H1 (cell line): ENCODE measurements around the gene OTC. TPM values are rescaled to one million over a fixed set of nuclear protein-coding genes. Genes with fewer than 3 reads are reported as not detected.

ENCODE experiments used
- CTCF ChIA-PET: fragments of 300-600 bp; sonication (Branson Sonifier 250); formaldehyde crosslinking; loops from one replicate; lab custom pipeline; 2021; ENCODE audit not compliant: partially characterized antibody; lab: Charles Lee
- POLR2A ChIA-PET: fragments of 300-600 bp; sonication (Branson Sonifier 250); formaldehyde crosslinking; loops from one replicate; lab custom pipeline; 2021; ENCODE audit warnings: inconsistent platforms; ENCODE audit not compliant: partially characterized antibody; lab: Charles Lee
- DNase-seq, 2 experiments: peaks; one replicate each; pipeline versions ENCODE4 v3.0.0 to v3.0.0-alpha.2; 2010 to 2022; ENCODE audit warnings: low spot score in 2 of 2, low read depth in 1 of 2, mixed read lengths in 1 of 2
- FAIRE-seq: peaks from 2 replicates; lab custom pipeline; 2011; peaks lifted over from hg19 to GRCh38; lab: Jason Lieb, UNC
- H2AFZ ChIP-seq: 2 replicates; pipeline ENCODE4 v1.8.1; 2012; ENCODE audit warnings: low read length, inconsistent platforms
- H2AK5ac ChIP-seq: 2 replicates; pipeline ENCODE4 v1.6.1; 2013; ENCODE audit warnings: low read depth, low read length
- H2BK120ac ChIP-seq: replicated peaks from 2 replicates; pipeline ENCODE3; 2013; ENCODE audit warnings: low read depth, low read length, inconsistent platforms
- H2BK12ac ChIP-seq: 2 replicates; pipeline ENCODE4 v1.6.1; 2013; ENCODE audit warnings: low read depth, low read length
- H2BK15ac ChIP-seq: 2 replicates; pipeline ENCODE4 v1.6.1; 2013; ENCODE audit warnings: low read length
- H2BK20ac ChIP-seq: 2 replicates; pipeline ENCODE4 v1.6.1; 2013; ENCODE audit warnings: low read length
- H2BK5ac ChIP-seq: 2 replicates; pipeline ENCODE4 v1.6.1; 2013; ENCODE audit warnings: low read depth, low read length
- H3K14ac ChIP-seq: 2 replicates; pipeline ENCODE4 v1.6.1; 2013; ENCODE audit warnings: inconsistent platforms; ENCODE audit not compliant: insufficient read length
- H3K18ac ChIP-seq: 2 replicates; pipeline ENCODE4 v1.6.1; 2013; ENCODE audit warnings: low read length; ENCODE audit errors: extremely low read depth
- H3K23ac ChIP-seq: 2 replicates; pipeline ENCODE4 v1.6.1; 2013; ENCODE audit warnings: inconsistent platforms; ENCODE audit not compliant: insufficient read length
- H3K23me2 ChIP-seq: 2 replicates; pipeline ENCODE4 v1.6.1; 2013; ENCODE audit warnings: low read depth, low read length
- H3K27ac ChIP-seq: 2 replicates; pipeline ENCODE4 v1.6.1; 2011; ENCODE audit warnings: low read depth, low read length, inconsistent platforms
- H3K27me3 ChIP-seq, 4 experiments: replicated peaks in 1 of 4; 1 replicate in 1 of 4; 2 replicates in 3 of 4; pipeline versions ENCODE4 v1.6.1 to v1.8.1; 2011 to 2013; ENCODE audit warnings: low read length in 3 of 4, mild to moderate bottlenecking in 3 of 4, inconsistent platforms in 2 of 4, mixed read lengths in 2 of 4, moderate library complexity in 1 of 4; ENCODE audit not compliant: control insufficient read depth in 3 of 4, insufficient read depth in 3 of 4; ENCODE audit errors: extremely low read depth in 1 of 4
- H3K36me3 ChIP-seq, 4 experiments: 2 replicates each; pipeline versions ENCODE4 v1.6.1 to v1.8.1; 2011 to 2013; ENCODE audit warnings: mild to moderate bottlenecking in 4 of 4, low read length in 3 of 4, moderate library complexity in 2 of 4, control low read depth in 1 of 4, inconsistent platforms in 1 of 4; ENCODE audit not compliant: insufficient read depth in 4 of 4, control insufficient read depth in 2 of 4
- H3K4ac ChIP-seq: replicated peaks from 2 replicates; pipeline ENCODE3; 2013; ENCODE audit warnings: low read length, low read depth, mixed read lengths, inconsistent platforms; ENCODE audit not compliant: insufficient read length
- H3K4me1 ChIP-seq, 4 experiments: replicated peaks in 1 of 4; 1 replicate in 1 of 4; 2 replicates in 3 of 4; pipeline versions ENCODE4 v1.6.1 to v1.8.1; 2011 to 2013; ENCODE audit warnings: low read length in 3 of 4, inconsistent platforms in 2 of 4, mixed read lengths in 1 of 4; ENCODE audit not compliant: insufficient read depth in 4 of 4, control insufficient read depth in 3 of 4
- H3K4me2 ChIP-seq, 2 experiments: 2 replicates each; pipeline versions ENCODE4 v1.6.1 to v1.8.1; 2011 to 2013; ENCODE audit warnings: low read depth in 2 of 2, low read length in 2 of 2, control low read depth in 1 of 2, inconsistent platforms in 1 of 2, mild to moderate bottlenecking in 1 of 2; ENCODE audit not compliant: insufficient read depth in 1 of 2
- H3K4me3 ChIP-seq, 4 experiments: fragments of 200-600, 300-600 bp in 1 of 4; sonication (generic), shearing (Covaris generic), sonication (Bioruptor Twin) in 1 of 4; 2 replicates each; pipeline versions ENCODE4 v1.5.1 to v1.8.1; 2011 to 2016; ENCODE audit warnings: low read length in 4 of 4, low read depth in 3 of 4, control low read depth in 2 of 4, inconsistent platforms in 2 of 4, mild to moderate bottlenecking in 2 of 4, mixed read lengths in 1 of 4, moderate library complexity in 1 of 4; ENCODE audit not compliant: insufficient read depth in 2 of 4; ENCODE audit errors: extremely low read depth in 1 of 4
- H3K56ac ChIP-seq: replicated peaks from 2 replicates; pipeline ENCODE3; 2013; ENCODE audit warnings: low read depth, mild to moderate bottlenecking, mixed read lengths, low read length, inconsistent platforms; ENCODE audit not compliant: insufficient read length
- H3K79me1 ChIP-seq: 2 replicates; pipeline ENCODE4 v1.6.1; 2013; ENCODE audit warnings: low read depth, low read length, control low read depth
- H3K79me2 ChIP-seq, 2 experiments: 2 replicates each; pipeline versions ENCODE4 v1.6.1 to v1.8.1; 2012 to 2013; ENCODE audit warnings: low read length in 2 of 2, mild to moderate bottlenecking in 2 of 2, inconsistent platforms in 1 of 2; ENCODE audit not compliant: insufficient read depth in 2 of 2, control insufficient read depth in 1 of 2
- H3K9ac ChIP-seq, 4 experiments: replicated peaks in 1 of 4; 1 replicate in 1 of 4; 2 replicates in 3 of 4; pipeline versions ENCODE4 v1.6.1 to v1.8.1; 2011 to 2013; ENCODE audit warnings: low read depth in 3 of 4, low read length in 3 of 4, control low read depth in 2 of 4, mild to moderate bottlenecking in 2 of 4, moderate library complexity in 2 of 4, inconsistent platforms in 1 of 4; ENCODE audit errors: extremely low read depth in 1 of 4
- H3K9me3 ChIP-seq, 2 experiments: 2 replicates each; pipeline versions ENCODE4 v1.6.1 to v1.8.1; 2012 to 2013; ENCODE audit warnings: mild to moderate bottlenecking in 2 of 2, moderate library complexity in 2 of 2, control low read depth in 1 of 2, inconsistent platforms in 1 of 2, low read depth in 1 of 2, low read length in 1 of 2, mixed read lengths in 1 of 2; ENCODE audit not compliant: insufficient read depth in 2 of 2
- H4K20me1 ChIP-seq, 2 experiments: replicated peaks in 1 of 2; 2 replicates each; pipeline versions ENCODE3 to v1.8.1; 2011 to 2013; ENCODE audit warnings: inconsistent platforms in 2 of 2, low read length in 2 of 2, mild to moderate bottlenecking in 1 of 2; ENCODE audit not compliant: insufficient read depth in 2 of 2, control insufficient read depth in 1 of 2
- H4K5ac ChIP-seq: 2 replicates; pipeline ENCODE4 v1.6.1; 2013; ENCODE audit warnings: low read length, low read depth, mixed read lengths, inconsistent platforms; ENCODE audit not compliant: insufficient read length
- H4K8ac ChIP-seq: 2 replicates; pipeline ENCODE4 v1.8.0; 2013; ENCODE audit warnings: mild to moderate bottlenecking, moderate library complexity, low read length, inconsistent platforms; ENCODE audit not compliant: insufficient read depth; ENCODE audit errors: extremely low read depth
- H4K91ac ChIP-seq: replicated peaks from 2 replicates; pipeline ENCODE3; 2013; ENCODE audit warnings: low read length, mixed read lengths, inconsistent platforms; ENCODE audit not compliant: insufficient read length
- MAFK ChIP-seq: IDR thresholded peaks from 2 replicates; pipeline ENCODE4 v1.6.1; 2012; ENCODE audit warnings: low read depth, mild to moderate bottlenecking, improper control_type of control experiment, low read length
- ZNF274 ChIP-seq: IDR thresholded peaks from 2 replicates; pipeline ENCODE4 v1.7.0; 2012; ENCODE audit warnings: low read length, borderline replicate concordance; ENCODE audit errors: extremely low read depth
- WGBS, 2 experiments: shearing (Covaris generic) in 1 of 2; methylation state at CpG; one replicate each; pipeline versions ENCODE4 v1.1.6 to v1.1.7; 2013 to 2015; ENCODE audit warnings: low lambda C conversion rate in 2 of 2, mixed read lengths in 2 of 2, inconsistent platforms in 1 of 2, low coverage in 1 of 2, missing lambda C conversion rate in 1 of 2; ENCODE audit not compliant: insufficient replicate concordance in 2 of 2, insufficient coverage in 1 of 2, insufficient read length in 1 of 2; ENCODE audit errors: extremely low coverage in 1 of 2, missing lambda C conversion rate in 1 of 2; 5-methylcytosine and 5-hydroxymethylcytosine counted together
- polyA plus RNA-seq, 7 experiments: library from polyadenylated mRNA; depleted of rRNA in 3 of 7; stranded (reverse) in 5 of 7; unstranded in 2 of 7; fragments of >200 nt in 5 of 7; fragments of 200-250 nt in 2 of 7; gene quantifications; 1 replicate in 5 of 7; 2 replicates in 1 of 7; 4 replicates in 1 of 7; pipeline versions ENCODE4 v1.2.1 to v1.2.3, GENCODE V29; 2011 to 2013; ENCODE audit warnings: missing spikeins in 2 of 7, mixed read lengths in 2 of 7
- total RNA-seq: library from RNA; stranded (reverse); fragmentation: NEBNext Ultra II Directional; extraction: Animal tissue kit (Norgen Biotek cat#: 25700); gene quantifications from 2 replicates; pipeline ENCODE4 v1.2.1, GENCODE V29; 2021

Gene OTC
- total and polyA plus RNA-seq, 2 of the 8 experiments (the other 6 are each of a cell fraction or from before 2014, with no cell fraction given): not detected

GRCh38 chrX:38346150-38346549 lies 6.3 kb upstream of the OTC start:
- no peak overlapping the region for H3K56ac ChIP-seq
- H2BK12ac ChIP-seq: no peak overlapping the region
- H2AFZ ChIP-seq: no peak overlapping the region
- H3K14ac ChIP-seq: no peak overlapping the region
- H3K36me3 ChIP-seq: no peaks in the 10 kb centered on the region
- no peaks in the 10 kb centered on the region for H3K23me2 ChIP-seq
- CTCF ChIA-PET: interaction anchor here (0.7 kb wide), 1 partner anchor 205 kb away, joined by 3 read pairs; no protein-coding TSS in a partner anchor
- H4K91ac ChIP-seq: no peak overlapping the region
- H3K18ac ChIP-seq: no peak overlapping the region
- no peak overlapping the region for H3K4me2 ChIP-seq
- no peak overlapping the region for H3K9ac ChIP-seq
- POLR2A ChIA-PET: no interaction called here
- no peaks in the 10 kb centered on the region for H4K20me1 ChIP-seq
- no peak overlapping the region for H2BK120ac ChIP-seq
- no peak overlapping the region for H3K4me3 ChIP-seq
- H2BK5ac ChIP-seq: no peak overlapping the region
- no peaks in the 10 kb centered on the region for H3K27me3 ChIP-seq
- no peak for FAIRE-seq
- no peaks in the 10 kb centered on the region for H3K4me1 ChIP-seq
- no peak overlapping the region for H4K8ac ChIP-seq
- H3K79me1 ChIP-seq: no peaks in the 10 kb centered on the region
- H3K4ac ChIP-seq: no peak overlapping the region
- no peak for DNase-seq
- H3K9me3 ChIP-seq: no peaks in the 10 kb centered on the region
- H3K79me2 ChIP-seq: no peaks in the 10 kb centered on the region
- no peak overlapping the region for H2BK20ac ChIP-seq
- no peak overlapping the region for H3K27ac ChIP-seq
- no peak overlapping the region for H2BK15ac ChIP-seq
- no peak for TF ChIP-seq ZNF274
- TF ChIP-seq MAFK: 0 out of 2 replicates have a peak, but pooled peaks have one; percentile 3
- H3K23ac ChIP-seq: no peak overlapping the region
- H2AK5ac ChIP-seq: no peak overlapping the region
- WGBS, 2 experiments: 88% methylated on average over 5 of the region's 5 CpGs; no CpG with 5 or more reads in 1 of the 2 experiments
- H4K5ac ChIP-seq: no peak overlapping the region
